ENCODE data around the gene TOMM7.
"Not testable (repeated sequence)": the region's sequence is repeated elsewhere in the genome, so short reads cannot be mapped to it uniquely, and the experiment has no call there.

TOMM7 gene

DNA sequence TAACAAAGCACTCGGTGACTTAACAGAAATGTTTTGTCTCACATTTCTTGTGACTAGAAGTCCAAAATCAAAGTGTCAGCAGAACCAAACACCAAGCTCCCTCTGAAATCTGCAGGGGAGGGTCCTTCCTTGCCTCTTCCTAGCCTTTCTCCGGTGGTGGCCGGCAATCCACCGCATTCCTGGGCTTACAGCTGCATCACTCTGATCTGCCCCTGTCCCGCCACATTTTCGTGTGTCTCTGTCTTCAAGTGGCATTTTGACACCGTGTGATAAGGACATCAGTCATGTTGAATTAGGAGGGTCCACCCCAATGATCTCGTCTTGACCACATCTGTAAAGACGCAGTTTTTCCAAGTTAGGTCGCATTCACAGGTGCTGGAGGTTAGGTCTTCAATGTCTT, 30.5 kb upstream of the TOMM7 start:
- no peak for DNase-seq

DNA sequence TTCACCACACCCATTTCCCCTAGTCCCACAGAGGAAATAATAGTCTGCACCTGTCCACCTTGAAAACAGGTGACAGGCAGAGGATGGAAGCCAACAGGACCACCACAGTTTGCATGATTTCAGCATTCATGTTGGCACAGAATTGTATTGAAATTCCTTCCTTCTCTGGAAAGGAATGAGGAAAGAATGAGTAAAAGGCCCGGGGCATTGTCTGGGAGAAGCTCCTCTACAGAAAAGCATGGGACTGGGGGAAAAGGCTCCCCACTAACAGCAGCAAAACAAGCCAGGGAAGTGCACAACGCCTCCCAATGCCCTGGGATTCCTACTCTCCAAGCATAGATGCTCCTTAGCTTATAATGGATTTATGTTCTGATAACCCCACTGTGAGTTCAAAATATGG, 28.5 kb upstream of the TOMM7 start:
- no peak for DNase-seq

- not testable (repeated sequence) for DNase-seq
Observed at GRCh38 chr7:22850394-22850793, 27.7 kb upstream of the TOMM7 start.

- no peak for DNase-seq
Observed at GRCh38 chr7:22849662-22850061, 27.0 kb upstream of the TOMM7 start.

GRCh38 chr7:22849172-22849571, 26.5 kb upstream of the TOMM7 start:
- DNase-seq, result no peak

DNA sequence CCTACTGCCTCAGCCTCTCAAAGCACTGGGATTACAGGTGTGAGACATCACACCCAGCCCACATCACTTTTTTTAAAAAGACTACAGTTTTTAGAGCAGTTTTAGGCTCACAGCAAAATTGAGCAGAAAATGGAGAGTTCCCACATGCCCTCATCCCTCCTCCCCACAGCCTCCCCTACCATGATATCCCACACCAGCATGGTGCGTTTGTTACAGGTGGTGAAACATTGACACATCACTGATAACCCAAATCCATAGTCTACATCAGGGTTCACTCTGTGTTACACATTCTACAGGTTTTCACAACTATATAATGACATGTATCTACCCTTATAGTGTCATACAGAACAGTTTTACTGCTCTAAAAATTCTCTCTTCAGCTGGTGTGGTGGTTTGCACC, 24.3 kb upstream of the TOMM7 start:
- DNase-seq, result no peak

DNA sequence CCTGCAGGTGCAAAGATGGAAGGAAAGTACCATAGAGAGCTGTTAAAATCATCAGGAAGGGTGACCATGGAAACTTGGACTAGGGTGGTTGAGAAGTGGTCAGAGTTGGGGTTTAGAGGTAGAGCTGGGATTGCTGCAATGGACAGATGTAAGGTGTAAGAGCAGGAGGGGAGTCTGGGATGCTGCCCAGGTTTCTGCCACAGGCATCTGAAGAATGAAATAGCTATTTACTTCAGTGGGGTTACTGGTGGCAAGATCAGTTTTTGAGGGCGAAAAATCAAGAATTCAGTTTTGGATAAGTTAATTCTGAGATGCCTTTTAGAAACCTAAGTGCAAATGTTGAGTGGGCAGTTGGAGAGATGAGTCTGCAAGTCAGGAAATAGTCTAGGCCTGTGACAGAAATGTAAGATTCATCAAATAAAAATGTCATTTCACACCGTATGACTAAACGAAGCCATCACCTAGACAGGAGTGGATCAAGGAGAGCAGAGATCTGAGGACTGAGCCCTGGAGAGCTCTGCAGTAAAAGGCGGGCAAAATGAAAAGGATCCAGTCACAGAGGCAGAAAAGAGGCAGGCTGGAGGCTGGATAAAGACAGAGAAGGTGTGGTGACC, 22.7 kb upstream of the TOMM7 start:
- no peak for DNase-seq

DNA sequence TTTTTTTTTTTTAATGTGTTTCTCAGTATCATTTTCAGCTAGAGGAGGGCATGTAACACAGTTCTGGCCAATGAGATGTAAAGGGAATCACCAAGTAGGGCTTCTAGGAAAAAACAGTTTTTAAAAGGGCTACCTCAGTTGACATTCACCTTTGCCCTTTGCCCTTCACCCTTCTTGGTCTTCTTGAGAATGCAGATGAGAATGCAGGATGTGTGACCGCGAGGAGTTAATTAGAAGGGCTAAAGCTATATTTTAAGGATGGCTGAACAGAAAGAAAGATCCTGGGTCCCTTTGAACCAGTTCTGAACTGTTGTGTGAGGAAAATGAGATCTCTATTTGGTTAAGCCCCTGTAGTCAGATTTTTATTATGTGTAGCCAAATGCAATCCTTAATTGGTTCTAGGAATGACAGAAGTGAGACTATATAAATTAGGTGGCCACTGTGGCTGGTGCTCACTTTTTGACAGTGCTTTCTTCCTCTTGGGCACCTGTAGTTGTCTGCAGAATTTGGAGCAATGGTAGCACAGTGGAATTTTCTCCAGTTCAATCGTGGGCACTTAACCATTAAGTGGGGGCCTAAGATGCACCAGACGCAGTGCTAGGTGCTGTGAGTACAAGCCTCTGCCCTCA, 21.1 kb upstream of the TOMM7 start:
- no peak for DNase-seq

- DNase-seq, result no peak
Observed at GRCh38 chr7:22842973-22843372, 20.3 kb upstream of the TOMM7 start.

DNA sequence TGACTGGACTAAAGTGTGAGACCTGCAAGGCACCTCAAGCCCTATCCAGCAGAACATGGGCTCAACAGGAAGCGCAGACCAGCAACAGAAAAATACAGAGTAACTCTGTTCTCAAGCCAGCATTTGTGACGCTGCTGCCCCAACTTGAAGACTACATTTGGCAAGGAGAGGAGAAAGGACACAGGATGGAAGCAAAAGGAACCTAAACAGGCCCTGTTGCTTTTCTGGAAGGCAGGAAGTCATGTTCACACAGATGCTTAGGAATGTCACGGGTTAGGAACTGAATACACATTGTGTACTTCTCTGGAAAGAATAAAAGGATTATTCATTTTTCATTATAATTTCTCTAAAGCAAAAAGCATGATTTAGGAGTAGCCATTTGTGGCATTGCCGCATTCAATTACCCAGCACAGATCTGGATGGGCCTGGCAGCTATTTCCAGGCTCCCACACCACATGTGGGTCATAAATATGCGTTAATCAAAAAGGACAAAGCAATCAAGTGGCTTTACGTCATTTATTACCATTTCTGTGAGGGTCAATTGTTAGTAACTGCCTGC, 19.8 kb upstream of the TOMM7 start:
- DNase-seq, result no peak

DNA sequence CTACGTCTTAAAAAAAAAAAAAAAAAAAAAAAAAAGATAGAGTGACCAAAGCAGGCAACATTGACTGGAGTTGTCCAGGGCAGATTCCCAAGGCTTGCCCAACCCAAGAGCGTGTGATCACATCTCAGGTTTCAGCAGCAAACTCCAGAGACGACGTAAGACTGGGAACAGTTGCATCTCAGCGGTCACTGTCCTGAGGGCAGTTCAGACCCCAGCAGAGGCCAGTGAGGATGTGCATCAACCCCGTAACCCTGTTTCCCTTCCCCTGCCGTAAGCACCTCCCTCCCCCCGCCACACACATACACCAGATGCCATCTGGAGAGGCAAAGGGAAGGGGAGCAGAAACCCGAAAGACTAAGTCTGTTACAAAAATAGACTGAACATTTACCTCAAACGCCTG, 19.3 kb upstream of the TOMM7 start:
- no peak for DNase-seq

DNA sequence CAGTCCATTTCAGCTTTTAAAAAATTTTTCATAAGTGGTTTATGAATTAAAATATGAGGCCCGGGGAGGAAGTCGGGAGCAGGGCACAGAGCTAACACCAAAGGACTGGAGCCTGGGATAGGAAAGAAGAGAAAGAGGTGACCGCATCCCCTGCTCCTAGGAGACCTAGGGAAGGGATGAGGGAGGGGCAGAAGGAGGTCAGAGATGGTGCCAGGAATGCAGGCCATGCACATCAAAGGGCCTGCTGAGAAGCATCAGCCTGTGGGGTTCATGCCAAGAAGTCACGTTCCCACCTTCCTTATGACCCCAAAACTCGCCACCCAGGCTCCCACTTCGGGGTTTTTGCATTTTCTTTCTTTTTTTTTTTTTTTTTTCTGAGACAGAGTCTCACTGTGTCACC, 14.7 kb upstream of the TOMM7 start:
- no peak for DNase-seq

DNA sequence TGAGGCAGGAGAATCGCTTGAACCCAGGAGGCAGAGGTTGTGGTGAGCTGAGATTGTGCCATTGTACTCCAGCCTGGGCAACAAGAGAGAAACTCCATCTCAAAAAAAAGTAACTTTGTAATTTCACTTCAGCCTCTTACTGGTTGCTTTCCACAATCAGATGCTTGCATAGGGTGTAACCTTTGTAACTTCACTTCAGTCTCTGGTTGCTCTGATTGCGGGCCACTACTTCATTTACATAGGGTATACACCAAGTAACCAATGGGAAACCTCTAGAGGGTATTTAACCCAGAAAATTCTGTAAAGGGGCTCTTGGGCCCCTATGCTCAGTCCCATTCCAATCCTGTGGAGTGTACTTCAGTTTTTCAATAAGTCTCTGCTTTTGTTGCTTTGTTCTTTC, 13.9 kb upstream of the TOMM7 start:
- DNase-seq, result not testable (repeated sequence)

GRCh38 chr7:22833957-22834356, 11.3 kb upstream of the TOMM7 start:
- no peak for DNase-seq

GRCh38 chr7:22833113-22833855, 10.6 kb upstream of the TOMM7 start:
- DNase-seq, result no peak

DNA sequence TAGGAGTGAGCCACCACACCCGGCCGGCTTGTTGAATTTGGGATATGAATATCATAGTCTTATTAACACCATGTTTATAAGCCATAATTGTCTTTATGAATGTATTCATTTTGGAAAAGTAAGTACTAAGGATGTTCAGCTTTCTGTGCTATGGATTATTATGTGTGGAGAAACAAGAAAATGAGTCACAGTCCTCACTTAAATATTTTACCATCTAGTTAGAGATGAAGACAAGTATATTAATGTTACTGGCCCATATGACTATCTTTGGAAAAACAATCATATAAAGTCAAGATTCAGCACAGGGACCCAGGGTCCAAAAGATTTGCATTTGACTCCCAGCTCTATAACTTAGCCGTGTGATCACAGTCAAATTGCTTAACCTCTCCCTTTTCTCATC, 9.8 kb upstream of the TOMM7 start:
- DNase-seq, result no peak

DNA sequence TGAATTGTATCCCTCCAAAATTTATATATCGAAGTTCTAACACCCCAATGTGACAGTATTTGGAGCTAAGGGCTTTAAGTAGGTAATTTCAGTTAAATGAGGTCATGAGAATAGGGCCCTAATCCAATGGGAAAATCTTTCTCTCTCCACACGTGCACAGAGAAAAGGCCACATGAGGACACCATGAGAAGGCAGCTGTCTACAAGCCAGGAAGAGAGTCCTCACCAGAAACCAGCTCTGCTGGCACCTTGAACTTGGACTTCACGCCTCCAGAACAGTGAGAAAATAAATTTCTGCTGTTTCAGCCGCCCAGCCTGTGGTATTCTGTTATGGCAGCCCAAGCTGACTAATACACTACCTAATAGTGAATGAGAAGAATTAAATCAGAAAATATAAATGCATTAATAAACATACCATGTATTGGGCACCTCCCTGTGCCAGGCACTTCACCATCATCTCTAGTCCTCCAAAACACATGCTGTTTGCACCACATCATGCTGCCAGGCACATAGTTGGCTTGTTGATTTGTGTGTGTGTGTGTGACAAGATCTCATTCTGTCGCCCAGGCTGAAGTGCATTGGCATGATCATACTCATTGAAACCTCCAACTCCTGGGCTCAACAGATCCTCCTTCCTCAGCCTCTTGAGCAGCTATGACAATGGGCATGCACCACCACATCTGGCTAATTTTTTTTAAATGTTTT, 9.1 kb upstream of the TOMM7 start:
- DNase-seq, result no peak

DNA sequence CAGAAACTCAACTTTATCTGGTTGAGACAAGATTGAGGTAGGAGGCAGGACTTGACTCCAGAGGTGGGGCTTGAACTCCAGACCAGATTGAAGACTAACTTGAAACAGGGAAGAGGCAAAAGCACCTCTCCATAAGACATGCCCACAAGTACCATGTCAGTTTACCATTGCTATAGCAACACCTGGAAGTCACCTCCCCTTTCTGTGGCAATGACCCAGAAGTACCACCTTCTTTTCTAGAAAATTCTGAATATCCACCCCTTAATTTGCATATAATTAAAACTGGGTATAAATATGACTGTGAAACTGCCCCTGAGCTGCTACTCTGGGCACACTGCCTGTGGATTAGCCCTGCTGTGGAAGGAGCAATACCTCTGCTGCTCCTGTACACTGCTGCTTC, 4.9 kb upstream of the TOMM7 start:
- DNase-seq, result no peak

DNA sequence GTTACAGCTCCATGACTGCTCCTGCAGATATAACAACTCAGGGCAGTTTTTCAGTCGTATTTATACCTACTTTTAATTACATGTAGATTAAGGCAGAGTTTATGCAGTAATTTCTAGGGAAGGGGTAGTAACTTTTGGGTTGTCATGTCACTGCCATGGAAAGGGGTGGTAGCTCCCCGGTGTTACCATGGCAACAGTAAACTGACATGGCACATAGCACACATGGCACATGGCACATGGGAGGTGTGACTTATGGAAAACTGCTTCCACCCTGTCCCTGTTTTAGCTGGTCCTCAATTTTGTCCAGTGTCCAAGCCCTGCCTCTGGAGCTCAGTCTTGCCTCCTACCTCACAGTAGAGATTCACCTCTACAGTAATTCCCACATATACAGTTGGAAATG, 3.9 kb upstream of the TOMM7 start:
- DNase-seq, result no peak

- DNase-seq, result no peak
Observed at GRCh38 chr7:22824760-22825159, 2.1 kb upstream of the TOMM7 start.

- DNase-seq, result no peak
Observed at GRCh38 chr7:22823142-22823497, 471 bp upstream of the TOMM7 start.

DNA sequence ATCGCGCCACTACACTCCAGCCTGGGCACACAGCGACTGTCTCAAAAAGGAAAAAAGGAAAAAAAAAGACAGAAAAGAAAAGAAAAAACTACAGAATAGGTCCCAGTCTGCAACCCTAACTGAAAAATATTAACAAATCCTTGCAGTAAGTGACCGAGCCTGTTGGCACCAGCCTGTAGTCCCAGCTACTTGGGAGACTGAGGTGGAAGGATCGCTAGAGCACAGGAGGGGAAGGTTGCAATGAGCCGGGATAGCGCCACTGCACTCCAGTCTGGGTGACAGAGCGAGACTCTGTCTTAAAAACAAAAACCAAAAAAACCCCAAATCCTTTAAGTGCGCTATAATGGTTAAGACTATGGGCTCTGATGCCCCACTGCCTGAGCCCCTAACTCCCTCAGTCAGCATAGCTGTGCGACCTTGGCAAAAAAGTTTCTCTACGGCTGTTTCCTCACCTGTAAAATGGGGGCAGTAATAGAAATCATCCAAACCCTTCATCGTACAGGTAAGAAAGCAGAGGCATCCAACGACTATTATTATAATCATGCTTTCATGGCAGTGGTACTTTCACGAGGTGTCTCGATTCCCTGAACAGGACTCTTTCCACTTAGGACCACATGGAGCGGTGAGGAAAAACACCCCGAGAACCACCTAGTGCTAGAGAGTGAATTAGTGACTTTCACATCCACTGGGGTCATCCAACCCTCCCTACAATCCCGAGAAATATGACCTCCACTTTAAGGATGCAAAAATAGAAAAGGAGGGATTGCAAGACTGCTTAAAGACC, 755 bp downstream of the TOMM7 start:
- no peak for DNase-seq

DNA sequence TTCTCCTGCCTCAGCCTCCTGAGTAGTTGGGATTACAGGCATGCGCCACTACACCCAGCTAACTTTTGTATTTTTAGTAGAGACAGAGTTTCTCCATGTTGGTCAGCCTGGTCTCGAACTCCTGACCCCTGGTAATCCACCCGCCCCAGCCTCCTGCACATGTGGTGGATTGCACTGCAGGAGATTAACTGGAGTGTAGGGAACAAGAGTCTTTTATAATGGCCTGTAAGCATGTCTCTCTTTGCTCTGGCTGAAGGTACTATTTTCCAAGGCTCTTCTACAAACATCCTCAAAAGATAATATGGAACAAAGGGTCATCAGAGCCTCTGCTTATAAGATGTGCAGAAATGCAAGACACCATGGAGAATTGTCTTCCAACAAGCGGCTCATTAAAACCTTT, 3.2 kb downstream of the TOMM7 start:
- DNase-seq, result no peak

Data from stimulated activated CD4-positive, alpha-beta T cell treated with anti-CD3 and anti-CD28 coated beads, Interleukin-4, amount 100 ng/mL, for 4 hours (primary cell).